Sigmoid colon (tissue), 7 donors: ENCODE measurements around the gene PNKP. TPM values are rescaled to one million over a fixed set of nuclear protein-coding genes. Genes with fewer than 3 reads are reported as not detected.
A peak's percentile ranks its signal among the peaks of the same experiment; 100 is the strongest.

Experiments used
- DNase-seq: peaks from one replicate; pipeline ENCODE4 v3.0.0-alpha.2; 2019
- H3K27ac ChIP-seq, 4 donors: fragments of 200-600 bp; sonication (generic); one replicate each; pipeline ENCODE4 v1.5.1; 2016 to 2019; ENCODE audit warnings: mild to moderate bottlenecking in 1 of 4
- H3K27me3 ChIP-seq, 3 donors: fragments of 200-600 bp; sonication (generic); one replicate each; pipeline ENCODE4 v1.5.1; 2019; ENCODE audit warnings: mild to moderate bottlenecking in 1 of 3
- H3K36me3 ChIP-seq, 4 donors: fragments of 200-600 bp; sonication (generic); one replicate each; pipeline ENCODE4 v1.5.1; 2016 to 2019
- H3K4me1 ChIP-seq, 4 donors: fragments of 200-600 bp; sonication (generic); one replicate each; pipeline ENCODE4 v1.5.1; 2017 to 2019
- H3K4me3 ChIP-seq, 4 donors: fragments of 200-600 bp; sonication (generic); one replicate each; pipeline ENCODE4 v1.5.1; 2017 to 2019; ENCODE audit warnings: mild to moderate bottlenecking in 2 of 4, moderate library complexity in 1 of 4
- H3K9me3 ChIP-seq, 4 donors: fragments of 200-600 bp in 3 of 4; sonication (generic) in 3 of 4; one replicate each; pipeline versions ENCODE4 v1.5.1 to v1.6.1; 2013 to 2019
- EP300 ChIP-seq, 4 donors: sonication (generic); formaldehyde crosslinking; IDR thresholded peaks; one replicate each; pipeline ENCODE4 v1.6.1; 2017; ENCODE audit warnings: antibody characterized with exemption in 4 of 4
- POLR2A ChIP-seq, 2 donors: fragments of 450-650 bp; IDR thresholded peaks; one replicate each; pipeline ENCODE4 v1.6.1; 2016; ENCODE audit warnings: antibody characterized with exemption in 2 of 2, mild to moderate bottlenecking in 2 of 2, moderate library complexity in 2 of 2
- POLR2AphosphoS5 ChIP-seq, 4 donors: sonication (generic); formaldehyde crosslinking; IDR thresholded peaks; one replicate each; pipeline ENCODE4 v1.6.1; 2017; ENCODE audit warnings: antibody characterized with exemption in 4 of 4
- WGBS, 2 donors: extraction: QIAGEN DNeasy Blood & Tissue Kit; methylation state at CpG; one replicate each; pipeline ENCODE4 v1.1.7; 2013; 5-methylcytosine and 5-hydroxymethylcytosine counted together
- intact Hi-C: fragments of 100-400 bp; cut with DNase I; formaldehyde crosslinking; loops from one replicate; pipeline ENCODE4 v1.15.1; 2023
- polyA plus RNA-seq, 3 donors: library from polyadenylated mRNA; stranded (reverse); fragments of 200-250 nt; gene quantifications; one replicate each; pipeline ENCODE4 v1.2.3, GENCODE V29; 2013
- total RNA-seq, 4 donors: library from RNA; depleted of rRNA; stranded (reverse); fragments of >200 nt; gene quantifications; one replicate each; pipeline ENCODE4 v1.1.0, GENCODE V29; 2016
- TF ChIP-seq, protein P1 (sequence below), 4 experiments: fragments of 450-650 bp in 3 of 4; fragments of 200-600 bp in 1 of 4; IDR thresholded peaks; one replicate each; pipeline ENCODE4 v1.5.1; 2016 to 2019; ENCODE audit warnings: antibody characterized with exemption in 4 of 4, mild to moderate bottlenecking in 3 of 4, moderate library complexity in 2 of 4
- donor health status: healthy with polysubstance abuse.
- donor health status: Bipolar disorder and iron deficiency.
- donor health status: healthy.

PNKP gene
- total and polyA plus RNA-seq, 7 donors = 27.0 to 88.8 (median 34.0) TPM

GRCh38 chr19:49857061-49857837 lies 10.1 kb downstream of the PNKP start:
- intact Hi-C loops = no loop called here
- Histone ChIP-seq H3K9me3 (no peaks in the 10 kb centered on the region), H3K4me3 (no peak overlapping the region), H3K27ac (no peak overlapping the region), H3K4me1 (peaks cover 0 to 46% (median 32%) of the 10 kb centered on the region in 4 donors), H3K36me3 (peaks cover 28 to 74% (median 53%) of the 10 kb centered on the region in 4 donors), H3K27me3 (no peaks in the 10 kb centered on the region)
- 89 to 94% methylated on average over 26 of the region's 26 CpGs for WGBS, 2 donors
- DNase-seq = no peak
- TF ChIP-seq, protein P1, sequence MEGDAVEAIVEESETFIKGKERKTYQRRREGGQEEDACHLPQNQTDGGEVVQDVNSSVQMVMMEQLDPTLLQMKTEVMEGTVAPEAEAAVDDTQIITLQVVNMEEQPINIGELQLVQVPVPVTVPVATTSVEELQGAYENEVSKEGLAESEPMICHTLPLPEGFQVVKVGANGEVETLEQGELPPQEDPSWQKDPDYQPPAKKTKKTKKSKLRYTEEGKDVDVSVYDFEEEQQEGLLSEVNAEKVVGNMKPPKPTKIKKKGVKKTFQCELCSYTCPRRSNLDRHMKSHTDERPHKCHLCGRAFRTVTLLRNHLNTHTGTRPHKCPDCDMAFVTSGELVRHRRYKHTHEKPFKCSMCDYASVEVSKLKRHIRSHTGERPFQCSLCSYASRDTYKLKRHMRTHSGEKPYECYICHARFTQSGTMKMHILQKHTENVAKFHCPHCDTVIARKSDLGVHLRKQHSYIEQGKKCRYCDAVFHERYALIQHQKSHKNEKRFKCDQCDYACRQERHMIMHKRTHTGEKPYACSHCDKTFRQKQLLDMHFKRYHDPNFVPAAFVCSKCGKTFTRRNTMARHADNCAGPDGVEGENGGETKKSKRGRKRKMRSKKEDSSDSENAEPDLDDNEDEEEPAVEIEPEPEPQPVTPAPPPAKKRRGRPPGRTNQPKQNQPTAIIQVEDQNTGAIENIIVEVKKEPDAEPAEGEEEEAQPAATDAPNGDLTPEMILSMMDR (IDR thresholded peaks at IDR 0.05) = no peak
- peak in 1 of 4 donors; percentile 1 for TF ChIP-seq POLR2AphosphoS5 (IDR thresholded peaks at IDR 0.05)

DNA sequence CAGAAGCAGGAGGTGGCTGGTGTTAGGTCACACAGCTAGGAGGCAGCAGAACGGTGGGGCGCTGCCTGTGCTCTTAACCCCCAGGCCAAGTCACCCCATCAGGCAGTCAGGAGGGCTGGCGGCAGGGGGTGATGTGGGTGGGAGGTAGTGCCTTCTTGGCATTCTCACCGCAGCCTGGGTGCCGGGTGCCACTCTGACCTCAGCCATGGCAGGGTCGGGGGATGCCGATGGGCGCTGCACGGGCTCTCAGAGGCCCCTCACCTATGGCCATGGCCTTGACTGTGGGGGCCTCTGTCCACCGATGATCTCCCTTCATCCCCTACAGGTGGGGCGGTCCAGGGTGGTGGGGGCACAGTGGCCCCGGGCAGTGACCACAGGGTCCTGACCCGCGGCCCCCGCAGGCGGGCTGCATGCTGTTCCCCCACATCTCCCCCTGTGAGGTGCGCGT lies 10.8 kb downstream of the PNKP start:
- Histone ChIP-seq H3K4me3 (no peak overlapping the region), H3K27ac (peak overlapping the region in 1 of 4 donors; percentile 17), H3K9me3 (no peaks in the 10 kb centered on the region), H3K36me3 (peaks cover 28 to 71% (median 53%) of the 10 kb centered on the region in 4 donors), H3K27me3 (no peaks in the 10 kb centered on the region), H3K4me1 (peaks cover 0 to 51% (median 37%) of the 10 kb centered on the region in 4 donors)
- DNase-seq = no peak
- TF ChIP-seq EP300 (IDR thresholded peaks at IDR 0.05) (no peak), POLR2A (IDR thresholded peaks at IDR 0.05) (no peak), POLR2AphosphoS5 (IDR thresholded peaks at IDR 0.05) (no peak)
- TF ChIP-seq, protein P1 (IDR thresholded peaks at IDR 0.05) = no peak
- WGBS, 2 donors = 91 to 92% methylated on average over 18 of the region's 18 CpGs
- intact Hi-C loops = no loop called here

- no peaks in the 10 kb centered on the region for H3K9me3 ChIP-seq
- peaks cover 0 to 44% (median 31%) of the 10 kb centered on the region in 4 donors for H3K4me1 ChIP-seq
- no peak for TF ChIP-seq POLR2A (IDR thresholded peaks at IDR 0.05)
- no peak for TF ChIP-seq EP300 (IDR thresholded peaks at IDR 0.05)
- TF ChIP-seq, protein P1 (IDR thresholded peaks at IDR 0.05) = no peak
- TF ChIP-seq POLR2AphosphoS5 (IDR thresholded peaks at IDR 0.05) = no peak
- intact Hi-C loops = no loop called here
- H3K4me3 ChIP-seq = no peak overlapping the region
- H3K27me3 ChIP-seq = no peaks in the 10 kb centered on the region
- 84 to 86% methylated on average over 21 of the region's 21 CpGs for WGBS, 2 donors
- H3K27ac ChIP-seq = peak overlapping the region in 2 of 4 donors; percentile 16 to 17
- DNase-seq = no peak
- peaks cover 28 to 65% (median 51%) of the 10 kb centered on the region in 4 donors for H3K36me3 ChIP-seq
These were observed 11.5 kb downstream of the PNKP start for GRCh38 chr19:49855676-49856573.

GRCh38 chr19:49855277-49855675 lies 12.1 kb downstream of the PNKP start:
- DNase-seq = no peak
- intact Hi-C loops = no loop called here
- Histone ChIP-seq H3K4me3 (no peak overlapping the region), H3K4me1 (peaks cover 0 to 38% (median 28%) of the 10 kb centered on the region in 4 donors), H3K27ac (peak overlapping the region in 1 of 4 donors; percentile 5), H3K9me3 (no peaks in the 10 kb centered on the region), H3K36me3 (peaks cover 23 to 58% (median 50%) of the 10 kb centered on the region in 4 donors), H3K27me3 (no peaks in the 10 kb centered on the region)
- WGBS, 2 donors = 84 to 90% methylated on average over 12 of the region's 12 CpGs
- TF ChIP-seq POLR2A (IDR thresholded peaks at IDR 0.05) = no peak
- TF ChIP-seq, protein P1 (IDR thresholded peaks at IDR 0.05) = no peak
